Transverse colon (tissue), 4 donors: ENCODE measurements around the gene PASK.

Experiments used
- POLR2A ChIP-seq: fragments of 450-650 bp; IDR thresholded peaks from one replicate; pipeline ENCODE4 v1.6.1; 2016; ENCODE audit warnings: antibody characterized with exemption, mild to moderate bottlenecking, moderate library complexity
- POLR2AphosphoS5 ChIP-seq, 3 donors: sonication (generic); formaldehyde crosslinking; IDR thresholded peaks; one replicate each; pipeline ENCODE4 v1.6.1; 2016; ENCODE audit warnings: antibody characterized with exemption in 3 of 3
- TF ChIP-seq, protein P1 (sequence below), 5 experiments: fragments of 200-600 bp in 3 of 5; fragments of 450-650 bp in 2 of 5; sonication (generic) in 3 of 5; IDR thresholded peaks; 1 replicate in 2 of 5; 2 replicates in 3 of 5; pipeline ENCODE4 v1.5.1; 2016 to 2017; ENCODE audit warnings: antibody characterized with exemption in 5 of 5, inconsistent platforms in 3 of 5, mild to moderate bottlenecking in 2 of 5, moderate library complexity in 1 of 5

DNA sequence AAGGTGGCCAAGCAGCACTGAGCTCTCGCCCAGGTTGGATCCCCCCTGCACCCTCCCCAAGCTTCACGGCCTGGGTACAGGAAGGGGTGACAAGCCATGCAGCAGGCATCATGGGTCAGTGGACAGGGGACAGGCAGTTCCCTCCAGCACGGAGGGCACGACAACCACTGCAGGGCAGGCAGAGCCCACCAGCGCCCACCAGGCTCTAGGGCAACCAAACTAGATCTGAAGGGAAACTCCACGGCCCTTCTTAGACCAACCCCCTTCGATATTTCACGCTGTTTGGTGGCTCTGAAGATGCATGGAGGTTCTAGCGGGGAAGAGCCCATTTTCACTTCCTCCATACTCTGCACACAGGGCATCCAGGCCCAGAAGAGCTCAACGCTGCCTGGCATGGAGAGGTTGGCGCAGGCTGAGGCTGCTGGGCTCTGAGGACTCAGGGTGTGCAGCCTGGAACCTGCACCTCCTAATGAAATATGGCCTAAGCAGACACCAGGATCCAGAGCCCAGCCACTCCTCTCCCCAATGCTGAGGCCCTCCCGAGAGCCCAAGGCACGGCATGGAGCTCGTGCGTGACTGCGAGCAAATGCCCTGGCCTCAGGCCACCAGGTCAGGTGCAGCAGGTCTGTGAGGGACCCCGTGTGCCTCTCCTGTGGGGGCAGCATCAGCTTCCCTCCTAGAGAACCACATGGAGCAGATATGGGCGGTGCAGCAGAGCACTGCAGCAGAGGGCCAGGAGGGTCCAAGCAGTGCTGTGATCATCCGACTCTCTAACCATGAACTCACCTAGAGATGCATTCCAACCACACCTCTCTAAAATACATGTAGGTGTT is 38.4 kb downstream of the PASK start:
- TF ChIP-seq POLR2AphosphoS5 (IDR thresholded peaks at IDR 0.05): no peak
- TF ChIP-seq, protein P1, sequence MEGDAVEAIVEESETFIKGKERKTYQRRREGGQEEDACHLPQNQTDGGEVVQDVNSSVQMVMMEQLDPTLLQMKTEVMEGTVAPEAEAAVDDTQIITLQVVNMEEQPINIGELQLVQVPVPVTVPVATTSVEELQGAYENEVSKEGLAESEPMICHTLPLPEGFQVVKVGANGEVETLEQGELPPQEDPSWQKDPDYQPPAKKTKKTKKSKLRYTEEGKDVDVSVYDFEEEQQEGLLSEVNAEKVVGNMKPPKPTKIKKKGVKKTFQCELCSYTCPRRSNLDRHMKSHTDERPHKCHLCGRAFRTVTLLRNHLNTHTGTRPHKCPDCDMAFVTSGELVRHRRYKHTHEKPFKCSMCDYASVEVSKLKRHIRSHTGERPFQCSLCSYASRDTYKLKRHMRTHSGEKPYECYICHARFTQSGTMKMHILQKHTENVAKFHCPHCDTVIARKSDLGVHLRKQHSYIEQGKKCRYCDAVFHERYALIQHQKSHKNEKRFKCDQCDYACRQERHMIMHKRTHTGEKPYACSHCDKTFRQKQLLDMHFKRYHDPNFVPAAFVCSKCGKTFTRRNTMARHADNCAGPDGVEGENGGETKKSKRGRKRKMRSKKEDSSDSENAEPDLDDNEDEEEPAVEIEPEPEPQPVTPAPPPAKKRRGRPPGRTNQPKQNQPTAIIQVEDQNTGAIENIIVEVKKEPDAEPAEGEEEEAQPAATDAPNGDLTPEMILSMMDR (IDR thresholded peaks at IDR 0.05): no peak
- no peak for TF ChIP-seq POLR2A
